H1 (cell line): ENCODE results near the gene CTRL. TPM values are rescaled to one million over a fixed set of nuclear protein-coding genes. Genes with fewer than 3 reads are reported as not detected.

ENCODE experiments used
- CTCF ChIA-PET: fragments of 300-600 bp; sonication (Branson Sonifier 250); formaldehyde crosslinking; loops from one replicate; lab custom pipeline; 2021; ENCODE audit not compliant: partially characterized antibody; lab: Charles Lee
- POLR2A ChIA-PET: fragments of 300-600 bp; sonication (Branson Sonifier 250); formaldehyde crosslinking; loops from one replicate; lab custom pipeline; 2021; ENCODE audit warnings: inconsistent platforms; ENCODE audit not compliant: partially characterized antibody; lab: Charles Lee
- DNase-seq, 2 experiments: peaks; one replicate each; pipeline versions ENCODE4 v3.0.0 to v3.0.0-alpha.2; 2010 to 2022; ENCODE audit warnings: low spot score in 2 of 2, low read depth in 1 of 2, mixed read lengths in 1 of 2
- FAIRE-seq: peaks from 2 replicates; lab custom pipeline; 2011; peaks lifted over from hg19 to GRCh38; lab: Jason Lieb, UNC
- H2AFZ ChIP-seq: 2 replicates; pipeline ENCODE4 v1.8.1; 2012; ENCODE audit warnings: low read length, inconsistent platforms
- H2AK5ac ChIP-seq: 2 replicates; pipeline ENCODE4 v1.6.1; 2013; ENCODE audit warnings: low read depth, low read length
- H2BK120ac ChIP-seq: replicated peaks from 2 replicates; pipeline ENCODE3; 2013; ENCODE audit warnings: low read depth, low read length, inconsistent platforms
- H2BK12ac ChIP-seq: 2 replicates; pipeline ENCODE4 v1.6.1; 2013; ENCODE audit warnings: low read depth, low read length
- H2BK15ac ChIP-seq: 2 replicates; pipeline ENCODE4 v1.6.1; 2013; ENCODE audit warnings: low read length
- H2BK20ac ChIP-seq: 2 replicates; pipeline ENCODE4 v1.6.1; 2013; ENCODE audit warnings: low read length
- H2BK5ac ChIP-seq: 2 replicates; pipeline ENCODE4 v1.6.1; 2013; ENCODE audit warnings: low read depth, low read length
- H3K14ac ChIP-seq: 2 replicates; pipeline ENCODE4 v1.6.1; 2013; ENCODE audit warnings: inconsistent platforms; ENCODE audit not compliant: insufficient read length
- H3K18ac ChIP-seq: 2 replicates; pipeline ENCODE4 v1.6.1; 2013; ENCODE audit warnings: low read length; ENCODE audit errors: extremely low read depth
- H3K23ac ChIP-seq: 2 replicates; pipeline ENCODE4 v1.6.1; 2013; ENCODE audit warnings: inconsistent platforms; ENCODE audit not compliant: insufficient read length
- H3K23me2 ChIP-seq: 2 replicates; pipeline ENCODE4 v1.6.1; 2013; ENCODE audit warnings: low read depth, low read length
- H3K27ac ChIP-seq: 2 replicates; pipeline ENCODE4 v1.6.1; 2011; ENCODE audit warnings: low read depth, low read length, inconsistent platforms
- H3K27me3 ChIP-seq, 4 experiments: replicated peaks in 1 of 4; 1 replicate in 1 of 4; 2 replicates in 3 of 4; pipeline versions ENCODE4 v1.6.1 to v1.8.1; 2011 to 2013; ENCODE audit warnings: low read length in 3 of 4, mild to moderate bottlenecking in 3 of 4, inconsistent platforms in 2 of 4, mixed read lengths in 2 of 4, moderate library complexity in 1 of 4; ENCODE audit not compliant: control insufficient read depth in 3 of 4, insufficient read depth in 3 of 4; ENCODE audit errors: extremely low read depth in 1 of 4
- H3K36me3 ChIP-seq, 4 experiments: 2 replicates each; pipeline versions ENCODE4 v1.6.1 to v1.8.1; 2011 to 2013; ENCODE audit warnings: mild to moderate bottlenecking in 4 of 4, low read length in 3 of 4, moderate library complexity in 2 of 4, control low read depth in 1 of 4, inconsistent platforms in 1 of 4; ENCODE audit not compliant: insufficient read depth in 4 of 4, control insufficient read depth in 2 of 4
- H3K4ac ChIP-seq: replicated peaks from 2 replicates; pipeline ENCODE3; 2013; ENCODE audit warnings: low read length, low read depth, mixed read lengths, inconsistent platforms; ENCODE audit not compliant: insufficient read length
- H3K4me1 ChIP-seq, 4 experiments: replicated peaks in 1 of 4; 1 replicate in 1 of 4; 2 replicates in 3 of 4; pipeline versions ENCODE4 v1.6.1 to v1.8.1; 2011 to 2013; ENCODE audit warnings: low read length in 3 of 4, inconsistent platforms in 2 of 4, mixed read lengths in 1 of 4; ENCODE audit not compliant: insufficient read depth in 4 of 4, control insufficient read depth in 3 of 4
- H3K4me2 ChIP-seq, 2 experiments: 2 replicates each; pipeline versions ENCODE4 v1.6.1 to v1.8.1; 2011 to 2013; ENCODE audit warnings: low read depth in 2 of 2, low read length in 2 of 2, control low read depth in 1 of 2, inconsistent platforms in 1 of 2, mild to moderate bottlenecking in 1 of 2; ENCODE audit not compliant: insufficient read depth in 1 of 2
- H3K4me3 ChIP-seq, 4 experiments: fragments of 200-600, 300-600 bp in 1 of 4; sonication (generic), shearing (Covaris generic), sonication (Bioruptor Twin) in 1 of 4; 2 replicates each; pipeline versions ENCODE4 v1.5.1 to v1.8.1; 2011 to 2016; ENCODE audit warnings: low read length in 4 of 4, low read depth in 3 of 4, control low read depth in 2 of 4, inconsistent platforms in 2 of 4, mild to moderate bottlenecking in 2 of 4, mixed read lengths in 1 of 4, moderate library complexity in 1 of 4; ENCODE audit not compliant: insufficient read depth in 2 of 4; ENCODE audit errors: extremely low read depth in 1 of 4
- H3K56ac ChIP-seq: replicated peaks from 2 replicates; pipeline ENCODE3; 2013; ENCODE audit warnings: low read depth, mild to moderate bottlenecking, mixed read lengths, low read length, inconsistent platforms; ENCODE audit not compliant: insufficient read length
- H3K79me1 ChIP-seq: 2 replicates; pipeline ENCODE4 v1.6.1; 2013; ENCODE audit warnings: low read depth, low read length, control low read depth
- H3K79me2 ChIP-seq, 2 experiments: 2 replicates each; pipeline versions ENCODE4 v1.6.1 to v1.8.1; 2012 to 2013; ENCODE audit warnings: low read length in 2 of 2, mild to moderate bottlenecking in 2 of 2, inconsistent platforms in 1 of 2; ENCODE audit not compliant: insufficient read depth in 2 of 2, control insufficient read depth in 1 of 2
- H3K9ac ChIP-seq, 4 experiments: replicated peaks in 1 of 4; 1 replicate in 1 of 4; 2 replicates in 3 of 4; pipeline versions ENCODE4 v1.6.1 to v1.8.1; 2011 to 2013; ENCODE audit warnings: low read depth in 3 of 4, low read length in 3 of 4, control low read depth in 2 of 4, mild to moderate bottlenecking in 2 of 4, moderate library complexity in 2 of 4, inconsistent platforms in 1 of 4; ENCODE audit errors: extremely low read depth in 1 of 4
- H3K9me3 ChIP-seq, 2 experiments: 2 replicates each; pipeline versions ENCODE4 v1.6.1 to v1.8.1; 2012 to 2013; ENCODE audit warnings: mild to moderate bottlenecking in 2 of 2, moderate library complexity in 2 of 2, control low read depth in 1 of 2, inconsistent platforms in 1 of 2, low read depth in 1 of 2, low read length in 1 of 2, mixed read lengths in 1 of 2; ENCODE audit not compliant: insufficient read depth in 2 of 2
- H4K20me1 ChIP-seq, 2 experiments: replicated peaks in 1 of 2; 2 replicates each; pipeline versions ENCODE3 to v1.8.1; 2011 to 2013; ENCODE audit warnings: inconsistent platforms in 2 of 2, low read length in 2 of 2, mild to moderate bottlenecking in 1 of 2; ENCODE audit not compliant: insufficient read depth in 2 of 2, control insufficient read depth in 1 of 2
- H4K5ac ChIP-seq: 2 replicates; pipeline ENCODE4 v1.6.1; 2013; ENCODE audit warnings: low read length, low read depth, mixed read lengths, inconsistent platforms; ENCODE audit not compliant: insufficient read length
- H4K8ac ChIP-seq: 2 replicates; pipeline ENCODE4 v1.8.0; 2013; ENCODE audit warnings: mild to moderate bottlenecking, moderate library complexity, low read length, inconsistent platforms; ENCODE audit not compliant: insufficient read depth; ENCODE audit errors: extremely low read depth
- H4K91ac ChIP-seq: replicated peaks from 2 replicates; pipeline ENCODE3; 2013; ENCODE audit warnings: low read length, mixed read lengths, inconsistent platforms; ENCODE audit not compliant: insufficient read length
- EGR1 ChIP-seq: IDR thresholded peaks from 2 replicates; pipeline ENCODE4 v1.6.1; 2011; ENCODE audit warnings: low read depth, low read length, borderline replicate concordance
- EZH2 ChIP-seq: fragments of 200-600 bp; sonication (generic); IDR thresholded peaks from 2 replicates; pipeline ENCODE4 v1.7.1; 2012; ENCODE audit warnings: low read depth, mild to moderate bottlenecking, moderate library complexity, low read length, inconsistent platforms; ENCODE audit not compliant: severe bottlenecking
- GTF2F1 ChIP-seq: IDR thresholded peaks from 2 replicates; pipeline ENCODE4 v1.6.1; 2012; ENCODE audit warnings: low read depth, low read length, improper control_type of control experiment, borderline replicate concordance
- POLR2A ChIP-seq, 2 experiments: IDR thresholded peaks; 1 replicate in 1 of 2; 2 replicates in 1 of 2; pipeline ENCODE4 v1.6.1; 2011; ENCODE audit warnings: low read depth in 2 of 2, low read length in 2 of 2, mild to moderate bottlenecking in 2 of 2; ENCODE audit errors: control extremely low read depth in 1 of 2
- WGBS, 2 experiments: shearing (Covaris generic) in 1 of 2; methylation state at CpG; one replicate each; pipeline versions ENCODE4 v1.1.6 to v1.1.7; 2013 to 2015; ENCODE audit warnings: low lambda C conversion rate in 2 of 2, mixed read lengths in 2 of 2, inconsistent platforms in 1 of 2, low coverage in 1 of 2, missing lambda C conversion rate in 1 of 2; ENCODE audit not compliant: insufficient replicate concordance in 2 of 2, insufficient coverage in 1 of 2, insufficient read length in 1 of 2; ENCODE audit errors: extremely low coverage in 1 of 2, missing lambda C conversion rate in 1 of 2; 5-methylcytosine and 5-hydroxymethylcytosine counted together
- polyA plus RNA-seq, 7 experiments: library from polyadenylated mRNA; depleted of rRNA in 3 of 7; stranded (reverse) in 5 of 7; unstranded in 2 of 7; fragments of >200 nt in 5 of 7; fragments of 200-250 nt in 2 of 7; gene quantifications; 1 replicate in 5 of 7; 2 replicates in 1 of 7; 4 replicates in 1 of 7; pipeline versions ENCODE4 v1.2.1 to v1.2.3, GENCODE V29; 2011 to 2013; ENCODE audit warnings: missing spikeins in 2 of 7, mixed read lengths in 2 of 7
- total RNA-seq: library from RNA; stranded (reverse); fragmentation: NEBNext Ultra II Directional; extraction: Animal tissue kit (Norgen Biotek cat#: 25700); gene quantifications from 2 replicates; pipeline ENCODE4 v1.2.1, GENCODE V29; 2021

CTRL gene
- total and polyA plus RNA-seq, 2 of the 8 experiments (the other 6 are each of a cell fraction or from before 2014, with no cell fraction given), result 1.7 to 4.2 TPM

DNA sequence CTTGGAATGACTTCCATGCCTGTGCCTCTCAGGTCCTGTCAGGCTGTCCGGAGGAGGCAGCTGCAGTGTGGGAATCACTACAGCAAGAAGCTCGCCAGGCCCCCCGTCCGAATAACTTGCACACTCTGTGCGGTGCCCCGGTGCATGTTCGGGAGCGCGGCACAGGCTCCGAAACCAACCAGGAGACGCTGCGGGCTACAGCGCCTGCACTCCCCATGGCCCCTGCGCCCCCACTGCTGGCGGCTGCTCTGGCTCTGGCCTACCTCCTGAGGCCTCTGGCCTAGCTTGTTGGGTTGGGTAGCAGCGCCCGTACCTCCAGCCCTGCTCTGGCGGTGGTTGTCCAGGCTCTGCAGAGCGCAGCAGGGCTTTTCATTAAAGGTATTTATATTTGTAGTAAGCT lies 45.7 kb downstream of the CTRL start:
- no peak overlapping the region for H3K23ac ChIP-seq
- H3K27me3 ChIP-seq, result no peaks in the 10 kb centered on the region
- no peak overlapping the region for H3K14ac ChIP-seq
- H3K9ac ChIP-seq, result no peak overlapping the region
- no peak overlapping the region for H2AK5ac ChIP-seq
- TF ChIP-seq GTF2F1 (no peak), EGR1 (no peak), EZH2 (no peak), POLR2A (IDR thresholded peaks at IDR 0.05; ENCODE audit: control extremely low read depth in 1 of 2, low read depth in 2 of 2, low read length in 2 of 2) (no peak)
- H2BK15ac ChIP-seq, result no peak overlapping the region; the same call in 1 of the 2 replicates
- H3K56ac ChIP-seq, result no peak overlapping the region
- H3K4me3 ChIP-seq, result no peak overlapping the region
- H3K4me1 ChIP-seq, result peaks cover 5 to 15% (median 11%) of the 10 kb centered on the region in 4 experiments
- peaks cover 14 to 22% (median 16%) of the 10 kb centered on the region in 4 experiments for H3K36me3 ChIP-seq
- H2BK20ac ChIP-seq, result no peak overlapping the region
- peak overlapping the region; percentile 6 to 18; a peak in 3 of 4 replicates for H3K4me2 ChIP-seq
- H2BK5ac ChIP-seq, result no peak overlapping the region
- no peak overlapping the region for H2BK12ac ChIP-seq
- H4K91ac ChIP-seq, result no peak overlapping the region
- DNase-seq (no peak), FAIRE-seq (no peak)
- ChIA-PET POLR2A (interaction anchor here (0.7 to 6.3 kb wide), 15 partner anchors 7 to 137 kb away, joined by 3 to 45 read pairs (median 5); partner anchors contain the start of genes CTRL, DDX28, DUS2 and EDC4), CTCF (interaction anchor here (0.9 to 21.8 kb wide), 10 partner anchors 19 to 218 kb away, joined by 3 to 623 read pairs (median 4); partner anchors contain the start of genes CTRL, LCAT and PSMB10)
- no peak overlapping the region for H3K4ac ChIP-seq
- H3K79me1 ChIP-seq, result no peaks in the 10 kb centered on the region
- no peak overlapping the region; the same call in 1 of the 2 replicates for H3K27ac ChIP-seq
- no peak overlapping the region for H2BK120ac ChIP-seq
- H3K79me2 ChIP-seq, result no peaks in the 10 kb centered on the region
- WGBS, 2 experiments, result 87% methylated on average over 17 of the region's 19 CpGs; no CpG with 5 or more reads in 1 of the 2 experiments
- H3K23me2 ChIP-seq, result 0 out of 2 replicates have a peak, but pooled peaks cover 2% of the 10 kb centered on the region
- H4K8ac ChIP-seq, result no peak overlapping the region; the same call in 1 of the 2 replicates
- peaks cover 9 to 14% of the 10 kb centered on the region in 2 experiments for H4K20me1 ChIP-seq
- no peaks in the 10 kb centered on the region for H3K9me3 ChIP-seq
- no peak overlapping the region for H3K18ac ChIP-seq
- no peak overlapping the region for H4K5ac ChIP-seq
- no peak overlapping the region for H2AFZ ChIP-seq
